Islet precursor cell (in vitro differentiated cells): Measurements from ENCODE around the gene RPTOR.

Source experiments
- DNase-seq: peaks from one replicate; pipeline ENCODE4 v3.0.0-alpha.2; 2018

The RPTOR gene

GRCh38 chr17:80902963-80903611 is 358.4 kb downstream of the RPTOR start:
- no peak for DNase-seq

GRCh38 chr17:80904036-80904753 is 359.6 kb downstream of the RPTOR start:
- DNase-seq: no peak

GRCh38 chr17:80905586-80906230 is 361.1 kb downstream of the RPTOR start:
- no peak for DNase-seq

GRCh38 chr17:80906364-80907259 is 362.0 kb downstream of the RPTOR start:
- DNase-seq: no peak

- DNase-seq: no peak
Measured at GRCh38 chr17:80907281-80907680, 362.6 kb downstream of the RPTOR start.

GRCh38 chr17:80908211-80908610 is 363.6 kb downstream of the RPTOR start:
- no peak for DNase-seq

- no peak for DNase-seq
Measured at GRCh38 chr17:80908776-80909175, 364.1 kb downstream of the RPTOR start.

- DNase-seq: no peak
Measured at GRCh38 chr17:80909635-80910034, 365.0 kb downstream of the RPTOR start.

GRCh38 chr17:80910043-80910442 is 365.4 kb downstream of the RPTOR start:
- no peak for DNase-seq

- no peak for DNase-seq
Measured at GRCh38 chr17:80912476-80912875, 367.8 kb downstream of the RPTOR start.

- no peak for DNase-seq
Measured at GRCh38 chr17:80913928-80914821, 369.5 kb downstream of the RPTOR start.

- DNase-seq: no peak
Measured at GRCh38 chr17:80916246-80916645, 371.6 kb downstream of the RPTOR start.

- DNase-seq: no peak
Measured at GRCh38 chr17:80917716-80918560, 373.3 kb downstream of the RPTOR start.

GRCh38 chr17:80918731-80919130 is 374.1 kb downstream of the RPTOR start:
- no peak for DNase-seq

GRCh38 chr17:80919331-80920311 is 375.0 kb downstream of the RPTOR start:
- DNase-seq: no peak

GRCh38 chr17:80920441-80920840 is 375.8 kb downstream of the RPTOR start:
- no peak for DNase-seq

- no peak for DNase-seq
Measured at GRCh38 chr17:80921159-80921558, 376.5 kb downstream of the RPTOR start.

- DNase-seq: no peak
Measured at GRCh38 chr17:80921741-80922579, 377.3 kb downstream of the RPTOR start.
